Measurements from ENCODE around the gene DIS3L2. TPM values are rescaled to one million over a fixed set of nuclear protein-coding genes. Genes with fewer than 3 reads are reported as not detected.

Gene DIS3L2
- total and polyA plus RNA-seq, 2 experiments from 2014 or later = 15.2 to 25.3 TPM

DNA sequence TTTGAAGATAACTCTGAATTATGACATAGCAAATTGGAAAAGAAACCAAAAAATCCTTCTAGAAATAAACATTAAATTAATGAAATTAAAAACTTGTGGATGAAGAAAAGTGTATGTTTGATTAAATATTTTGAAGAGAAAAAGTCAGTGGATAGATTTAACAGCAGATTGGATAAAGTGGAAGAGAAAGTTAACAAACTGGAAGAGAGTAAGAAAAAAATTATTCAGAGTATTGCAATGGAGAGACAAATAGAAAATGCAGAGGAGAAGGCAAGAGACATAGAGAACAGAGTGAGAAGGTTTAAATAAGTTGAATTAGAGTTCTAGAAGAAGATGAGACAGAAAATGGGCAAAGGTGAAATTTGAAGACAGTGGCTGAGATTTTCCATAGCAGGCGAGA, 162.8 kb downstream of the DIS3L2 start (continued):
- TF ChIP-seq REST (IDR thresholded peaks at IDR 0.05; ENCODE audit: unreplicated experiment) (no peak), ZNF114 (CRISPR knock-in tag; IDR thresholded peaks at IDR 0.05) (no peak)

GRCh38 chr2:232126301-232127099, 165.0 kb downstream of the DIS3L2 start:
- Histone ChIP-seq H3K27me3 (ENCODE audit: insufficient read depth) (no peaks in the 10 kb centered on the region), H3K9me2 (ENCODE audit: insufficient read depth) (no peaks in the 10 kb centered on the region), H3F3A (replicated peaks; ENCODE audit: low read depth) (no peaks in the 10 kb centered on the region), H2AFZ (no peak overlapping the region), H3K36me3 (ENCODE audit: insufficient read depth) (no peaks in the 10 kb centered on the region), H3K4me2 (no peak overlapping the region), H3K4me3 (no peak overlapping the region), H3K79me2 (replicated peaks; ENCODE audit: insufficient read depth) (no peaks in the 10 kb centered on the region), H3K27ac (ENCODE audit: low read depth) (no peak overlapping the region), H3K4me1 (ENCODE audit: insufficient read depth) (peaks cover 14% of the 10 kb centered on the region), H4K20me1 (replicated peaks; ENCODE audit: insufficient read depth) (no peaks in the 10 kb centered on the region)
- Mint-ChIP-seq H3K4me3 (no peak overlapping the region), H3K27me3 (ENCODE audit: insufficient read depth, low read depth, poor library complexity) (peaks cover 3% of the 10 kb centered on the region), H3K36me3 (ENCODE audit: low read depth) (no peaks in the 10 kb centered on the region), H3K27ac (no peak overlapping the region), H3K4me1 (peaks cover 10% of the 10 kb centered on the region; the same call in 2 of the 3 replicates), H3K9me3 (no peaks in the 10 kb centered on the region)
- DNase-seq (ENCODE audit: low spot score) (no peak), ATAC-seq (no peak; the same call in 2 of the 3 replicates)
- TF ChIP-seq ZNF331 (CRISPR knock-in tag; IDR thresholded peaks at IDR 0.05; ENCODE audit: low read depth) = no peak
- no peak for TF ChIP-seq ZNF114 (CRISPR knock-in tag; IDR thresholded peaks at IDR 0.05)
- no peak for TF ChIP-seq REST (IDR thresholded peaks at IDR 0.05; ENCODE audit: unreplicated experiment)
- no peak for TF ChIP-seq STAT1 (IDR thresholded peaks at IDR 0.05; ENCODE audit: unreplicated experiment)
- TF ChIP-seq EZH2 (IDR thresholded peaks at IDR 0.05; ENCODE audit: low read depth, unreplicated experiment) = no peak
- no peak for TF ChIP-seq JUNB (IDR thresholded peaks at IDR 0.05; ENCODE audit: unreplicated experiment)
- TF ChIP-seq, protein P1, sequence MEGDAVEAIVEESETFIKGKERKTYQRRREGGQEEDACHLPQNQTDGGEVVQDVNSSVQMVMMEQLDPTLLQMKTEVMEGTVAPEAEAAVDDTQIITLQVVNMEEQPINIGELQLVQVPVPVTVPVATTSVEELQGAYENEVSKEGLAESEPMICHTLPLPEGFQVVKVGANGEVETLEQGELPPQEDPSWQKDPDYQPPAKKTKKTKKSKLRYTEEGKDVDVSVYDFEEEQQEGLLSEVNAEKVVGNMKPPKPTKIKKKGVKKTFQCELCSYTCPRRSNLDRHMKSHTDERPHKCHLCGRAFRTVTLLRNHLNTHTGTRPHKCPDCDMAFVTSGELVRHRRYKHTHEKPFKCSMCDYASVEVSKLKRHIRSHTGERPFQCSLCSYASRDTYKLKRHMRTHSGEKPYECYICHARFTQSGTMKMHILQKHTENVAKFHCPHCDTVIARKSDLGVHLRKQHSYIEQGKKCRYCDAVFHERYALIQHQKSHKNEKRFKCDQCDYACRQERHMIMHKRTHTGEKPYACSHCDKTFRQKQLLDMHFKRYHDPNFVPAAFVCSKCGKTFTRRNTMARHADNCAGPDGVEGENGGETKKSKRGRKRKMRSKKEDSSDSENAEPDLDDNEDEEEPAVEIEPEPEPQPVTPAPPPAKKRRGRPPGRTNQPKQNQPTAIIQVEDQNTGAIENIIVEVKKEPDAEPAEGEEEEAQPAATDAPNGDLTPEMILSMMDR (conservative IDR thresholded peaks at IDR 0.05; ENCODE audit: low read depth in 2 of 2) = 0 out of 4 replicates have a peak, but pooled peaks of 1 of the 2 experiments have one; percentile 7
